RKO (cell line): ENCODE data around the gene XCL2.

Source experiments
- DNase-seq: peaks from one replicate; pipeline ENCODE4 v3.0.0-alpha.2; 2016; ENCODE audit warnings: low spot score

The XCL2 gene

GRCh38 chr1:168513656-168514404 is 30.0 kb downstream of the XCL2 start:
- no peak for DNase-seq

- no peak for DNase-seq
Measured at GRCh38 chr1:168512864-168513595, 30.8 kb downstream of the XCL2 start.

DNA sequence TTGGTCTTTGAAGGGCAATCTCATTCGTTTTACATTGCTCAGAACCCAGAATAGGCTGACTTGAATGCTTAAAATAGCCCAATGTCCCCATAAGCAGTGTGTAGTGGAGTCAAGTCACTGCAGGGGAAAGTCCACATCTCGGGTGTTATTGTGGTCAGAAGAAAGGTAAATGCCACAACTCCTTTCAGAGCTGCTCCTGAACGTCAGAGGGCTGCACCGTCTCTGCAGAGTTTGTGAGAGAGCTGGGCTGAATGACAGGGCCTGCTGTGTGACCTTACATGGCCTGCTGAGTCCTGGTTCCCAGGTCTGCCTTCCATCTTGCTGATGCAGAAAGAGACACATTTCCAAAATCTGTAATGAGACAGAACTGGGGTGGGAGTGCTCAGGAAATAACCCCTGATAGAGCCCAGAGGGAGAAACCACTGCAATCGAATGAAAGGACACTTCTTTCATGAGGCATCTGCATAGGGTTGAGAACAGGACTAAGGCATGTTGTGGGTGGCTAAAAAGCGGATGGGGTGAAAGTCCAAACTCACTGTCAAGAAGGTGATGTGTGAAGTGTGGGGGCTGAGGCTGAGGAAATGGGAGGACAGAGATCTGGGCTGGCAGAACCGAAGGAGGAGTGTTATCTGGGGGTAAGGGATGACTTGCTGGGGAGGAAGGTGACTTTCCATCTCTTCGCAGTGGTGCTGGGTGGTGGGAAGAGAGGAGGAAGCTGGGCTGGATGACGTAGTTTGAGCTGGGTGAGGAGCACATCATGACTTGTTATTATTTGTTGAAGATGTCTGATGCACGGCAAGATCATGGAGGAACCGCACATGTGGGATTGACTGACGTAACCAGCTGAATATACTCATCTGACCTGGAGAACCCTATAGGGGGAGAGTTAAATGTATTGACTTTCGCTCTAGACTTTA is 33.7 kb downstream of the XCL2 start:
- DNase-seq, result no peak

DNA sequence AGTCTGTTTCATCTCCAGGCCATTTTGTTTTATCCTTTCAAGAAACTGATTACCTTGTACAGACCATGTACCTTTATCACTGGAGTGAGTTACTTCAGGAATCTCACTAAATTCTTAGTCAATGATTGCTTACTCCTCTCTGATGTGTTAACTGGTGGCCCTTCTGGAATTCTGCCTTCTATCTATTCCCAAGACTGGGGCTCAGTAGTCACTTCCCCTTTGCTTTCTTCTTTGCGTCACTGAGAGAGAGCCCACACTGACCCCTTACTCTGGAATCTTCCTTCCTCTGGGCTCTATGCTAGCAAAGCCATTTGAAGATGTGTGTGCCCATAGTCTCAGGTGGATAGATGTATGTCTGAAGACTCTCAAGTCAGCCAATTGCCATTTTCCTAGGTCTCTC is 34.6 kb downstream of the XCL2 start:
- DNase-seq, result no peak

DNA sequence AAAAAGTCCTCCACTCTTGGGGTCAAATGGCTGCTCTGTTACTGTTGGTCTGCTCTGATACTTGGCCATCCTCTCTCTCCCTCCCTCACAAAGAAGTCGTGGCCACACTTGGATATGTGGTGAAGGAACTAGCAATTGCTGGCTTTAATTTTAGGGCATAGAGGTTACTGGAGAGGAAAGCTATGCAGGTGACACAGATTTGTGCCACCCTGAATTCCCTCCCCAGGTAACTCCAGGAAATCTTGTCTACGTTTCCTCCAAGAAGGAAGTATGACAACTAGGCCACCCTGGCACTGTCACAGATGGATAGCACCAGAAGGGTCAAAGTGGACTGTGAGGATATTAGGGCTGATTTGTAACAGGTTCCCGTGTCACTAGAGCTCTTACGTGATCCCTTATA is 36.0 kb downstream of the XCL2 start:
- no peak for DNase-seq

GRCh38 chr1:168507231-168507630 is 36.6 kb downstream of the XCL2 start:
- DNase-seq, result no peak

DNA sequence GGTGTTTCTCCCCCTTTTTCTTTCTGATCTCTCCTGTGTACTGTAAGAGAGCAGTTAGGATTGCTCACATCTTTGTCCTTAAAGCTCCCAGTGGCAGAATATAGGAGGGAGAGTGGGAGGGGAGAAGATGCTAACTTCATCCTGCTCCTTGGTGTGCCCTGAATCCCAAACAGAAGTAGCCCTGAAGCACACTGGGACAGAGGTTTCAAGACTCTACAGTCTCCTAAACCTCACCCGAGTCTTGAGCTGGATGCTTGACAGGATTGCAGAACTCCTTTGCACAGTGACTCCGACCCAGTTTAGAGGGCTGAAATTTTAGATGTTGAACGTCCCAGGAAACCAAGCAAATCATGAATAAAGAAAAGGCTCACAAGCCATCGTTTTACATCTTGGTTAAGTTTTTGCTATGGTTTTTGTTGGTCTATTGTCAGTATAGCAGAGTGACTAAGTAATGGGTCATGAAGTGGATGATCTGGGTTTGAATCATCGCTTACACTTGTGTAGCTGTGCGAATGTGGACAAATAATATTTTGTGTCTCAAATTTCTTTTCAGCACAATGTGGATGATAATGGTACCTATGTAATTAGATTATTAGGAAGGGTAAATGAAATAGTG is 37.5 kb downstream of the XCL2 start:
- peak; percentile 79 for DNase-seq

- no peak for DNase-seq
Measured at GRCh38 chr1:168505006-168505405, 38.8 kb downstream of the XCL2 start.

GRCh38 chr1:168504064-168504837 is 39.5 kb downstream of the XCL2 start:
- DNase-seq, result no peak

GRCh38 chr1:168499688-168500049 is 44.1 kb downstream of the XCL2 start:
- DNase-seq, result no peak

- DNase-seq, result no peak
Measured at GRCh38 chr1:168498956-168499687, 44.7 kb downstream of the XCL2 start.

DNA sequence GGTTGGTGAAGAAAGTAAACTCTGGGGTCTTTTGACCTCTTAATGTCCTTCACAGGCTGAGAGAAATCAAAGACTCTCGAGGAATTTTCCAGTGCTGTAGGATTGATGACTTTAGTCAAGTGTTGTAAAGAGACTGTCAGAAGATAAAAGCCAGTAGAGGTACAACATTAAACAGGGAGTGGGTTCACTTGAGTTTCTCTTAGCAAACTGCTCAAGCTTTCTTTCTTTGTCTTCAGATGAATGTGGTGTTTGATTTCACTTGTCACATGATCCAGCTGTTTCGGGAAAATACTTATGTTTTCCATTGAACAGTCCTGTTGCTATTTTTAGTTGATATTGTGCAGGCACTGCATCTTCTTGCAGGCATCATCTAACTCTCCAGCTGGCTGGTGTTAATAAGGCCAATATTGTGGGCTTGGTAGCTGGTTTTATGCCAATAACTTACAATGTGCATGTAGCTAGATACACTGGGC is 45.6 kb downstream of the XCL2 start:
- DNase-seq, result no peak

DNA sequence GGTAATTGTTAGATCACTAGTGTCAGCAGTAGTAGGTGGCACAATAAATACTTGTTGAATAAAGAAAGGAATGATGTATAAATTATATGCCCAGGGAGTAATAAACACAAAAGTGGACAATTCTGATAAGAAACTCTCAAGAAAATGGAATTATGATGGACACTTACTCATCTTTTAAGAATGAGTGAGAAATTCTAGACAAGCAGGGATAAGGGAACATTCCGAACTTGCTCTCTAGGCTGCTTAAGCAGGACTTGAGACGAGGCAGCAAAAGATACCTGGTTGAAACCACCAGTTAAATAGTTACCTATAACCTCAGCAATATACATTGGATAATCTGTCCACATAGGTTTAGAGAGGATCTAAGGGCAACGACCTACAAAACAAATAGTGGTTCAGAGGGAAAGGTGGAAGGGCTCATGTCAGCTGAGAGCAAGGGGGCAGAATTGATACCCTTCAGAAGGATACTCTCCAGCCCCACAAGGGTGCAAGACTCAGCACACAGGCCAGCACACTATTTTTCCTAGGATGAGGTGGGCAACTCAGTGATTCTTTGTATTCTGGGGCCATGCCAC is 46.3 kb downstream of the XCL2 start:
- no peak for DNase-seq

DNA sequence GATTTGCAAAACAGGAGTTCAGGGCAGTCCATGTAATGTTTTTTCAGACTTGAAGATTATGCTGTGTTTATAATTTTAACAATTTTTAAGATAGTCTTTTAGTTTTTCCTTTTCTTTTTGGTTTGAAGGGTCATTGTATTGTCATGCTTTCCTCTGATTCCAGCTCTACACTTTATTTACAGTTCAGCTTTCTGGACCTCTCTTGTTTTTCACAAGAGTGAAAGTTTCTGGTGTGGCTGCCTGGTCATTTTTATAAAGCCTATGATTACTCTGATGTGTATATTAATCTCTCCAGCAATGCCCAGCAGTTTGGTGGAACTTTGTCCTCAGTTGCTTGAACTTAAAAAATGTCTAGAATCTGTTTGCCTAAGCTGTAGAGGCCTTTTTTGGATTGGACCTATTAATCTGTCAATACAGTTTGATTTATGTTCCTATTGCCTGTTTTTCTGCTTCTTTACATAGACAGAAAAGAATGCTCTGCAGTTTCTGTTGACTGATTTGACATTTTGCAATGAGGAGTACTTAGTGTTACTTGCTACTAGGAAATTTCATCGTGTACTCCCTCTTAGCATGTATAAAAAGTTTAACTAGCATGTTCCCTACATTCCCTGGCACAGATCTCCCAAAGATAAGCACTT is 52.2 kb downstream of the XCL2 start:
- DNase-seq, result no peak
